Right lobe of liver (tissue), 6 donors: ENCODE results near the gene DUSP22. TPM values are rescaled to one million over a fixed set of nuclear protein-coding genes. Genes with fewer than 3 reads are reported as not detected.
A peak's percentile ranks its signal among the peaks of the same experiment; 100 is the strongest.

Experiments
- ATAC-seq, 4 donors: fragments of 200-7000 bp; cut with Tn5 transposase; one replicate each; pipeline ENCODE4 v1.9.1; 2020; ENCODE audit warnings: mild to moderate bottlenecking in 4 of 4, moderate library complexity in 4 of 4
- DNase-seq, 3 donors: peaks; one replicate each; pipeline ENCODE4 v3.0.0-alpha.2; 2020
- H3K27ac ChIP-seq, 3 donors: fragments of 200-600 bp; one replicate each; pipeline ENCODE4 v1.8.0; 2022
- H3K27me3 ChIP-seq, 2 donors: fragments of 200-600 bp; one replicate each; pipeline ENCODE4 v1.8.0; 2022
- H3K36me3 ChIP-seq, 4 donors: fragments of 200-600 bp; sonication (generic) in 1 of 4; one replicate each; pipeline versions ENCODE4 v1.5.1 to v1.8.0; 2017 to 2022; ENCODE audit warnings: control low read depth in 1 of 4
- H3K4me1 ChIP-seq, 4 donors: fragments of 200-600 bp; sonication (generic) in 1 of 4; one replicate each; pipeline versions ENCODE4 v1.5.1 to v1.8.0; 2017 to 2022; ENCODE audit warnings: control low read depth in 1 of 4
- H3K4me3 ChIP-seq, 3 donors: fragments of 200-600 bp; one replicate each; pipeline ENCODE4 v1.8.0; 2022
- H3K9me3 ChIP-seq, 4 donors: fragments of 200-600 bp; sonication (generic) in 1 of 4; one replicate each; pipeline versions ENCODE4 v1.5.1 to v1.8.0; 2017 to 2022; ENCODE audit warnings: control low read depth in 1 of 4
- CTCF ChIP-seq, 4 donors: fragments of 200-600 bp in 3 of 4; fragments of 450-650 bp in 1 of 4; IDR thresholded peaks; one replicate each; pipeline versions ENCODE4 v1.5.1 to v1.8.0; 2016 to 2022; ENCODE audit warnings: antibody characterized with exemption in 4 of 4, mild to moderate bottlenecking in 2 of 4
- POLR2A ChIP-seq: fragments of 450-650 bp; IDR thresholded peaks from one replicate; pipeline ENCODE4 v1.6.1; 2017; ENCODE audit warnings: antibody characterized with exemption, mild to moderate bottlenecking
- WGBS: methylation state at CpG from one replicate; pipeline ENCODE4 v1.1.6; 2018; ENCODE audit warnings: low coverage, low lambda C conversion rate; ENCODE audit not compliant: insufficient coverage; ENCODE audit errors: missing lambda C conversion rate; 5-methylcytosine and 5-hydroxymethylcytosine counted together
- intact Hi-C, 2 donors: fragments of 100-400 bp; cut with DNase I; formaldehyde crosslinking; loops; one replicate each; pipeline versions ENCODE4 v1.11.2 to v1.14.1; 2022
- total RNA-seq, 6 experiments: library from RNA; depleted of rRNA in 2 of 6; stranded (reverse); fragments of >200 nt in 2 of 6; fragmentation: NEBNext Ultra II Directional in 3 of 6; extraction: Animal tissue kit (Norgen Biotek cat#: 25700) in 3 of 6; gene quantifications; one replicate each; pipeline versions ENCODE4 v1.1.0 to v1.2.4, GENCODE V29; 2016 to 2023
- donor health status: DM: no; HTN: yes; CAD: no.
- donor health status: DM: no; HTN: no; CAD: no.
- donor health status: DM: no; HTN: no; CAD: no.
- donor health status: DM: no; HTN: yes; CAD: no.
- donor health status: DM: no; HTN: yes; CAD: no.

DUSP22 gene
- total RNA-seq, 6 experiments from 2014 or later: 20.6 to 24.8 (median 21.3) TPM

- ATAC-seq (no peak), DNase-seq (no peak)
- WGBS: 70% methylated on average over 8 of the region's 8 CpGs
Observed at GRCh38 chr6:308768-309167, 16.5 kb downstream of the DUSP22 start.

GRCh38 chr6:309947-310346, 17.7 kb downstream of the DUSP22 start:
- no peak for TF ChIP-seq POLR2A
- no peak for TF ChIP-seq CTCF (IDR thresholded peaks at IDR 0.05)
- intact Hi-C loops: no loop called here
- H3K27ac ChIP-seq: no peak overlapping the region
- no peaks in the 10 kb centered on the region for H3K9me3 ChIP-seq
- H3K27me3 ChIP-seq: no peaks in the 10 kb centered on the region
- peaks cover 0 to 21% (median 0%) of the 10 kb centered on the region in 4 donors for H3K4me1 ChIP-seq
- ATAC-seq (no peak), DNase-seq (no peak)
- WGBS: 92% methylated on average over 12 of the region's 12 CpGs
- no peaks in the 10 kb centered on the region for H3K36me3 ChIP-seq
- no peak overlapping the region for H3K4me3 ChIP-seq

More at GRCh38 chr6:308768-309167, 16.5 kb downstream of the DUSP22 start:
- Histone ChIP-seq H3K27ac (no peak overlapping the region), H3K9me3 (no peaks in the 10 kb centered on the region), H3K4me3 (no peak overlapping the region), H3K36me3 (no peaks in the 10 kb centered on the region), H3K4me1 (peaks cover 0 to 21% (median 0%) of the 10 kb centered on the region in 4 donors), H3K27me3 (no peaks in the 10 kb centered on the region)
- intact Hi-C loops: no loop called here
- TF ChIP-seq POLR2A (no peak), CTCF (IDR thresholded peaks at IDR 0.05) (no peak)

- H3K4me3 ChIP-seq: no peak overlapping the region
- no peaks in the 10 kb centered on the region for H3K36me3 ChIP-seq
- no peaks in the 10 kb centered on the region for H3K9me3 ChIP-seq
- H3K4me1 ChIP-seq: peaks cover 0 to 21% (median 0%) of the 10 kb centered on the region in 4 donors
- no peak for DNase-seq
- no peak overlapping the region for H3K27ac ChIP-seq
- no peak for TF ChIP-seq POLR2A
- no peak for TF ChIP-seq CTCF (IDR thresholded peaks at IDR 0.05)
- intact Hi-C loops: no loop called here
- 49% methylated on average over 2 of the region's 2 CpGs for WGBS
- no peak for ATAC-seq
- H3K27me3 ChIP-seq: no peaks in the 10 kb centered on the region
Observed at GRCh38 chr6:310671-311070, 18.4 kb downstream of the DUSP22 start.

GRCh38 chr6:311679-312220, 19.5 kb downstream of the DUSP22 start:
- Histone ChIP-seq H3K4me3 (no peak overlapping the region), H3K27ac (peak overlapping the region in 1 of 3 donors; percentile 39), H3K36me3 (no peaks in the 10 kb centered on the region), H3K27me3 (no peaks in the 10 kb centered on the region), H3K9me3 (no peaks in the 10 kb centered on the region), H3K4me1 (peaks cover 0 to 21% (median 0%) of the 10 kb centered on the region in 4 donors)
- ATAC-seq (peak in 1 of 4 donors; percentile 7), DNase-seq (peak in 1 of 3 donors; percentile 29)
- intact Hi-C loops: no loop called here
- TF ChIP-seq CTCF (IDR thresholded peaks at IDR 0.05) (no peak), POLR2A (no peak)
- WGBS: 56% methylated on average over 17 of the region's 17 CpGs
